GM12865 (cell line): Measurements from ENCODE around the gene FCHO1.
"Not testable (repeated sequence)": the region's sequence is repeated elsewhere in the genome, so short reads cannot be mapped to it uniquely, and the experiment has no call there.

ENCODE experiments used
- DNase-seq: peaks from one replicate; pipeline ENCODE4 v3.0.0; 2010; ENCODE audit warnings: low read depth
- H3K4me3 ChIP-seq: 2 replicates; pipeline ENCODE4 v1.5.1; 2011; ENCODE audit warnings: mild to moderate bottlenecking, low read depth, low read length, control low read depth
- TF ChIP-seq, protein P1 (sequence below): IDR thresholded peaks from 2 replicates; pipeline ENCODE4 v1.5.1; 2011; ENCODE audit warnings: low read length, control low read depth, low read depth, inconsistent platforms; ENCODE audit not compliant: insufficient read depth; ENCODE audit errors: missing control alignments

Gene FCHO1

GRCh38 chr19:17797424-17798201 is 46.3 kb downstream of the FCHO1 start:
- no peak overlapping the region for H3K4me3 ChIP-seq
- TF ChIP-seq, protein P1, sequence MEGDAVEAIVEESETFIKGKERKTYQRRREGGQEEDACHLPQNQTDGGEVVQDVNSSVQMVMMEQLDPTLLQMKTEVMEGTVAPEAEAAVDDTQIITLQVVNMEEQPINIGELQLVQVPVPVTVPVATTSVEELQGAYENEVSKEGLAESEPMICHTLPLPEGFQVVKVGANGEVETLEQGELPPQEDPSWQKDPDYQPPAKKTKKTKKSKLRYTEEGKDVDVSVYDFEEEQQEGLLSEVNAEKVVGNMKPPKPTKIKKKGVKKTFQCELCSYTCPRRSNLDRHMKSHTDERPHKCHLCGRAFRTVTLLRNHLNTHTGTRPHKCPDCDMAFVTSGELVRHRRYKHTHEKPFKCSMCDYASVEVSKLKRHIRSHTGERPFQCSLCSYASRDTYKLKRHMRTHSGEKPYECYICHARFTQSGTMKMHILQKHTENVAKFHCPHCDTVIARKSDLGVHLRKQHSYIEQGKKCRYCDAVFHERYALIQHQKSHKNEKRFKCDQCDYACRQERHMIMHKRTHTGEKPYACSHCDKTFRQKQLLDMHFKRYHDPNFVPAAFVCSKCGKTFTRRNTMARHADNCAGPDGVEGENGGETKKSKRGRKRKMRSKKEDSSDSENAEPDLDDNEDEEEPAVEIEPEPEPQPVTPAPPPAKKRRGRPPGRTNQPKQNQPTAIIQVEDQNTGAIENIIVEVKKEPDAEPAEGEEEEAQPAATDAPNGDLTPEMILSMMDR = no peak
- no peak for DNase-seq

- not testable (repeated sequence) for H3K4me3 ChIP-seq, DNase-seq
Measured at GRCh38 chr19:17798599-17798998, 47.3 kb downstream of the FCHO1 start.

DNA sequence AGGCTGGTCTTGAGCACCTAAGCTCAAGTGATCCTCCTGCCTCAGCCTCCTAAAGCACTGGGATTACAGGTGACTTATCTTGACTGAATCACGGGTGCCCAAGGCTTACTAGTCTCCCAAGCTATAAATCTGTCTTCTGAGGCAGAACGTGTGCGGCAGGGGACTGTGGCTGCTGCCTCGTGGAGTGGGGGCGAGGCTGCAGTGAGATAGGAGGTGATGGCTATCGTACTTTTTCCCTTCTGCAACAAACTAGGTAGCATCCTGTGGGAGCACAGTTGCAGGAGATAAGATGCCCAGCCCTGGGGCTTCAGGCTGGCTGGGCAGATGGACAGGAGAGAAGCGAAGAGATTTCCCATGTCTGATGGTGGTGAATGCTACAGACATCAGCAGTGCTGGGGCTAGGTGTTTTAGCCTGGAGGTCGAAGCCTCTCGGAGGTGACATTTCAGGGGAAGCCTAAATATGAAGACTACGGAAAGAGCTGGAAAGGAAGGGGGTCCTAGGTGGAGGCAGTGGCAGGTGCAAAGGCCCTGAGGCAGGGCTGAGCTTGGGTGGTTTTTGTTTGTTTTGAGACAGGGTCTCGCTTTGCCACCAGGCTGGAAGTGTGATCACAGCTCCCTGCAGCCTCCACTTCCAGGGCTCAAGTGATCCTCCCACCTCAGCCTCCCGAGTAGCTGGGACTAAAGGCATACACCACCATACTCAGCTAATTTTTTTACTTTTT is 51.0 kb downstream of the FCHO1 start:
- DNase-seq = no peak
- TF ChIP-seq, protein P1 = no peak
- no peak overlapping the region for H3K4me3 ChIP-seq

GRCh38 chr19:17803264-17803896 is 52.1 kb downstream of the FCHO1 start:
- TF ChIP-seq, protein P1 = no peak
- no peak overlapping the region for H3K4me3 ChIP-seq
- no peak for DNase-seq

- TF ChIP-seq, protein P1 = no peak
Measured at GRCh38 chr19:17805427-17805826, 54.1 kb downstream of the FCHO1 start.

GRCh38 chr19:17806945-17807344 is 55.7 kb downstream of the FCHO1 start:
- H3K4me3 ChIP-seq = no peak overlapping the region
- TF ChIP-seq, protein P1 = no peak
- peak; percentile 39 for DNase-seq

More at GRCh38 chr19:17805427-17805826, 54.1 kb downstream of the FCHO1 start:
- H3K4me3 ChIP-seq = no peak overlapping the region
- DNase-seq = no peak

DNA sequence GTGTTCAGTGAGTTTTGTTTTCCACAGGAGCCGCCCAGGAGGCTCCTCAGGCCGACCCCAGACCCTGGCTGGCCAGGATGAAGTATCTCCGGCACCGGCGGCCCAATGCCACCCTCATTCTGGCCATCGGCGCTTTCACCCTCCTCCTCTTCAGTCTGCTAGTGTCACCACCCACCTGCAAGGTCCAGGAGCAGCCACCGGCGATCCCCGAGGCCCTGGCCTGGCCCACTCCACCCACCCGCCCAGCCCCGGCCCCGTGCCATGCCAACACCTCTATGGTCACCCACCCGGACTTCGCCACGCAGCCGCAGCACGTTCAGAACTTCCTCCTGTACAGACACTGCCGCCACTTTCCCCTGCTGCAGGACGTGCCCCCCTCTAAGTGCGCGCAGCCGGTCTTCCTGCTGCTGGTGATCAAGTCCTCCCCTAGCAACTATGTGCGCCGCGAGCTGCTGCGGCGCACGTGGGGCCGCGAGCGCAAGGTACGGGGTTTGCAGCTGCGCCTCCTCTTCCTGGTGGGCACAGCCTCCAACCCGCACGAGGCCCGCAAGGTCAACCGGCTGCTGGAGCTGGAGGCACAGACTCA is 56.5 kb downstream of the FCHO1 start:
- H3K4me3 ChIP-seq = no peak overlapping the region
- TF ChIP-seq, protein P1 = no peak
- no peak for DNase-seq
